OCI-LY1 (cell line): ENCODE measurements around the gene GALNT9.

Source experiments
- H2AFZ ChIP-seq: fragments of 200-600 bp; sonication (generic), shearing (Covaris generic); 2 replicates; pipeline ENCODE4 v1.6.0; 2014; ENCODE audit warnings: antibody characterized with exemption, mild to moderate bottlenecking, low read length
- H3F3A ChIP-seq: fragments of 200-600 bp; sonication (generic), shearing (Covaris generic); 2 replicates; pipeline ENCODE4 v1.6.0; 2014; ENCODE audit warnings: mild to moderate bottlenecking, antibody characterized with exemption, low read length, moderate library complexity; ENCODE audit not compliant: insufficient read depth
- H3K27ac ChIP-seq: fragments of 200-600 bp; sonication (generic); 2 replicates; pipeline ENCODE4 v1.5.1; 2014; ENCODE audit warnings: low read length, mixed run types, mild to moderate bottlenecking, low read depth; ENCODE audit not compliant: poor library complexity, severe bottlenecking
- H3K27me3 ChIP-seq: fragments of 200-600 bp; sonication (generic); 2 replicates; pipeline ENCODE4 v1.6.0; 2014; ENCODE audit warnings: antibody characterized with exemption, mild to moderate bottlenecking, low read length, moderate library complexity; ENCODE audit not compliant: insufficient read depth
- H3K36me3 ChIP-seq: fragments of 200-600 bp; sonication (generic); 2 replicates; pipeline ENCODE4 v1.6.1; 2014; ENCODE audit warnings: mild to moderate bottlenecking, antibody characterized with exemption, low read length, moderate library complexity, mixed read lengths; ENCODE audit not compliant: insufficient read depth
- H3K4me1 ChIP-seq: fragments of 200-600 bp; sonication (generic); 2 replicates; pipeline ENCODE4 v1.5.1; 2014; ENCODE audit warnings: mild to moderate bottlenecking, low read length, moderate library complexity; ENCODE audit not compliant: insufficient read depth, severe bottlenecking
- H3K4me2 ChIP-seq: fragments of 200-600 bp; sonication (generic), shearing (Covaris generic); 2 replicates; pipeline ENCODE4 v1.6.1; 2014; ENCODE audit warnings: low read length
- H3K4me3 ChIP-seq: fragments of 200-600 bp; sonication (generic); 2 replicates; pipeline ENCODE4 v1.5.1; 2014; ENCODE audit warnings: low read length, low read depth, mild to moderate bottlenecking, mixed read lengths; ENCODE audit not compliant: poor library complexity, severe bottlenecking
- H3K79me2 ChIP-seq: fragments of 200-600 bp; shearing (Covaris generic); 2 replicates; pipeline ENCODE4 v1.6.1; 2016; ENCODE audit warnings: mixed run types, low read length, mixed read lengths; ENCODE audit not compliant: insufficient read depth
- H3K9ac ChIP-seq: fragments of 200-600 bp; sonication (generic), shearing (Covaris generic); 2 replicates; pipeline ENCODE4 v1.6.1; 2014; ENCODE audit warnings: mild to moderate bottlenecking, low read length, mixed read lengths
- H3K9me2 ChIP-seq: fragments of 200-600 bp; sonication (generic), shearing (Covaris generic); 2 replicates; pipeline ENCODE4 v1.6.1; 2014; ENCODE audit warnings: low read depth, mild to moderate bottlenecking, low read length, mixed read lengths
- H3K9me3 ChIP-seq: fragments of 200-600 bp; shearing (Covaris generic); 2 replicates; pipeline ENCODE4 v1.6.1; 2014; ENCODE audit warnings: low read length, mixed read lengths
- H4K20me1 ChIP-seq: fragments of 200-600 bp; sonication (generic), shearing (Covaris generic); 2 replicates; pipeline ENCODE4 v1.6.0; 2016; ENCODE audit warnings: mild to moderate bottlenecking, low read length; ENCODE audit not compliant: insufficient read depth
- EZH2 ChIP-seq: fragments of 200-600 bp; sonication (generic), shearing (Covaris generic); IDR thresholded peaks from 2 replicates; pipeline ENCODE4 v1.8.0; 2017; ENCODE audit warnings: borderline replicate concordance, mixed run types, mild to moderate bottlenecking, antibody characterized with exemption, low read length, moderate library complexity, mixed read lengths
- TF ChIP-seq, protein P1 (sequence below): fragments of 200-600 bp; sonication (generic), shearing (Covaris generic); IDR thresholded peaks from 2 replicates; pipeline ENCODE4 v1.5.1; 2017; ENCODE audit warnings: mild to moderate bottlenecking, antibody characterized with exemption, low read length, moderate library complexity, mixed read lengths

GALNT9 gene

DNA sequence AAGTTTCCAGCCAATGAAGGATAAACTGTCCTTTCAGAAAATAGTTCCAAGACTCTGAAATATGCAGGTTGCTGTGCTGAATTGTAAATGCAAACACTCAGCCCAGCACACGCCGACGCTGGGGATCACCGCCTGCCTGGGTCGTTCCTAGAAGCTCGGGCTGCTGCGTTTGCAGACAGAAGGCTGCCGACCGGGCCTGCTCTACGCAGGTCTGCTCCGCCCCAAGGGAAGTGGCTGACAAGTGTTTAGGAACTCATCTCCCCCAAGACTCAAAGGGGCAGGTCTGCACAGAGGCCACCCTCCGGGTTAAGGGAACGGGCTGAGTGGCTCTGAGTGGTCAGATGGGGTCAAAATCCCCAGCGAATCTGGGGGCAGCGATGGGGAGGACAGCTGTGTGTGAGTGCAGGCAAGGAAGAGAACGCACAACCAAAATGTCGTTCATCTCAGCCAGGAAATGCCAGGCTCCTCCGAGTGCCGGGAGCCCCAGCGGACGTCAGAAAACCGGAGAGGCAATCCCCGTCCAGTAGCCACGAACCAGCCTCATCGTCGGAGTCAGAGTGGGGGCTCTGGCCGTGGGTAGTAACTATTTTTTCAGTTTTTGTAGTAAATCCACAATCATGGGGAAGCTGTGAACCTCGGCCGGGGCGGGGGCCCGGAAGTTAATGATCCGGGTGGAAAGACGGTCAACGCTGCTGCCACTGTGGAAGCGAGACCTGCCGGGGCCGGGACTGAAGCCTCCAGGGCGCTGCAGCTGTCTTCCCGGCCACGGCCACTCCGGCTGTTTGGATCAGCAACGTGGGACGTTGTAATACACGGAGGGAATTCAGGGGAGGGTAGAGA lies 6.0 kb downstream of the GALNT9 start:
- H3K36me3 ChIP-seq, result no peaks in the 10 kb centered on the region
- no peaks in the 10 kb centered on the region for H3K4me1 ChIP-seq
- no peak overlapping the region for H3K4me3 ChIP-seq
- H4K20me1 ChIP-seq, result no peaks in the 10 kb centered on the region
- H3F3A ChIP-seq, result no peaks in the 10 kb centered on the region
- no peaks in the 10 kb centered on the region for H3K27me3 ChIP-seq
- H3K9me2 ChIP-seq, result no peaks in the 10 kb centered on the region
- no peak overlapping the region for H3K27ac ChIP-seq
- no peak for TF ChIP-seq EZH2
- TF ChIP-seq, protein P1, sequence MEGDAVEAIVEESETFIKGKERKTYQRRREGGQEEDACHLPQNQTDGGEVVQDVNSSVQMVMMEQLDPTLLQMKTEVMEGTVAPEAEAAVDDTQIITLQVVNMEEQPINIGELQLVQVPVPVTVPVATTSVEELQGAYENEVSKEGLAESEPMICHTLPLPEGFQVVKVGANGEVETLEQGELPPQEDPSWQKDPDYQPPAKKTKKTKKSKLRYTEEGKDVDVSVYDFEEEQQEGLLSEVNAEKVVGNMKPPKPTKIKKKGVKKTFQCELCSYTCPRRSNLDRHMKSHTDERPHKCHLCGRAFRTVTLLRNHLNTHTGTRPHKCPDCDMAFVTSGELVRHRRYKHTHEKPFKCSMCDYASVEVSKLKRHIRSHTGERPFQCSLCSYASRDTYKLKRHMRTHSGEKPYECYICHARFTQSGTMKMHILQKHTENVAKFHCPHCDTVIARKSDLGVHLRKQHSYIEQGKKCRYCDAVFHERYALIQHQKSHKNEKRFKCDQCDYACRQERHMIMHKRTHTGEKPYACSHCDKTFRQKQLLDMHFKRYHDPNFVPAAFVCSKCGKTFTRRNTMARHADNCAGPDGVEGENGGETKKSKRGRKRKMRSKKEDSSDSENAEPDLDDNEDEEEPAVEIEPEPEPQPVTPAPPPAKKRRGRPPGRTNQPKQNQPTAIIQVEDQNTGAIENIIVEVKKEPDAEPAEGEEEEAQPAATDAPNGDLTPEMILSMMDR, result no peak
- no peaks in the 10 kb centered on the region for H3K9me3 ChIP-seq
- H2AFZ ChIP-seq, result no peak overlapping the region
- no peak overlapping the region for H3K9ac ChIP-seq
- H3K79me2 ChIP-seq, result no peaks in the 10 kb centered on the region
- no peak overlapping the region for H3K4me2 ChIP-seq

DNA sequence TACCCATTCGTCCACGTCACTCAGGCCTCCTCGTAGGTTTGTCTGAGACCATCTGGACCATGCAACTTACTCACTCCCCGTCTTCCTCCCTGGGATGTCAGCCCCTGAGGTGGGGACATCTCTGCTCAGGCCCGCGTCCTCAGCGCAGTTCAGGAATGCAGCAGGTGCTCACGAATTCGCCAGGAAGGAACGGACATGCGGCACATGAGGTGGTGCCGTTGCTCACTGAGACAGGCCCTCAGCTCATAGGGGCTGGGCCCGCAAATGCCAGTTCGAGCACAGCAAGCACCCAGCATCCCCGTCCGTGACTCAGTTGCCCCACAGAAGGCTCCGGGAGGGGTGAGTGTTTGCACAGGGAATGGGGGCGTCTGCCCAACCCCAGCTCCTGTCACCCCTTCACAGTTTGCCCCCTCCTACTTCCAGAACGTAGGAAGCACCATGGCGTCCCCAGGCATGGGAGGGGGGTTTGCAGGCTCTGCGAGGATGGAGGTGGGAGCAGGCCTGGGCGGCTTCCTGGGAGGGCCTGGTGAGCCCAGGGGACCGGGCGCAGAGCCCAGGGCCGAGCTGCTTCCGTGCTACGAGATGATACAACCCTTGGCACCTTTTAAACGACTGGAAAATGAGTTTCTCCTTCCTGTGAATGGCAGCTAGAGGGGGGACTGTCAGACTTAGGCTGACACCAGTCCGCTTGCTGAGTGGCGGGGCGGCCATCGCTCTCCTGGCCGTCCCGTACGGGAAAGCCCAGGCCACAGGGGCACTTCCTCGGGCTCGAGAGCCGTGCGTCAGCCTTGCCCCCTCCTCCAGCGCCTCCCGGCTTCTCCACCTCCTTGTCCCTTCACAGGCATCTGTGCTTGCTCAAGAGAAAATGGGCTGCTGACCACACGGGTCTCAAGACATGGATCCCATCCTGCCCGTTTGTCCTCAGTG lies 6.9 kb downstream of the GALNT9 start:
- Histone ChIP-seq H3K9ac (no peak overlapping the region), H2AFZ (no peak overlapping the region), H3K27ac (no peak overlapping the region), H3F3A (no peaks in the 10 kb centered on the region), H3K4me1 (no peaks in the 10 kb centered on the region), H4K20me1 (no peaks in the 10 kb centered on the region), H3K9me3 (no peaks in the 10 kb centered on the region), H3K36me3 (no peaks in the 10 kb centered on the region), H3K4me3 (no peak overlapping the region), H3K27me3 (no peaks in the 10 kb centered on the region), H3K79me2 (no peaks in the 10 kb centered on the region), H3K4me2 (no peak overlapping the region), H3K9me2 (no peaks in the 10 kb centered on the region)
- TF ChIP-seq, protein P1, result no peak
- TF ChIP-seq EZH2, result no peak

DNA sequence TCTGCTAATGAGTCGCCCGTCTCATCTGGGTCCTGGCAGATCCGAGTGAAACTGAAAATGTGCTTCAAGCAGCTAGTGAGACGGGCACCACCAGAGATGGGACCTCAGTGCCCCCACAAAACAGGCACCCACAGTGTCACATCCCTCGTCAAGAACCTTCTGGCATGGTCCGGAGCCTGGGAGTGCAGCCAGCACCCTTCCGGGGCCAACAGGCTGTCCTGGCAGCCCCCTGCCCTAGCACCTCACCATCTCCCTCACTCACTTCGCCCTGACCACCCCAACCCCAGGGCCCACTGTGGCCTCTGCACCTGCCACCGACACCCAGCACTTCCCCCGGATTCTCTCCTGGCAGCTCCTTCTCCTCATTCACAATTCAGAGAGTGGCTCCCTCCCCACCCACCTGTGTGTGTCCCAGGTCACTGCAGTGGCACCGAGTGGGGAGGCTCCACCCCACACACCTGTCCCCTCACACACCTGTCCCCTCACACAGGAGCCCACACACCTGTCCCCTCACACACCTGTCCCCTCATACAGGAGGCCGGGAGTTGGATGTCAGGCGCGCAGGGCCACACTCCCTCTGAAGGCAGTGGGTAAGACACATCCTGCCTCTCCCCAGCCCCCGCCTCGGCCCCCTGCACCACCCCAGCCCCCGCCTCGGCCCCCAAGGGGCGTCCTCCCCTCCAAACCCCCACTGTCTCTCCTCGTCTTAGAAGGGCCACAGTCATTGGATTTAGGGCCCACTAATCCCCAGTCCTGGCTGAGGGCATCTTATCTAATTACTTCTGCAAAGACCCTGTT lies 7.9 kb downstream of the GALNT9 start:
- Histone ChIP-seq H3K9ac (no peak overlapping the region), H3K4me1 (no peaks in the 10 kb centered on the region), H3K4me3 (no peak overlapping the region), H3K9me3 (no peaks in the 10 kb centered on the region), H3K27ac (no peak overlapping the region), H3K79me2 (no peaks in the 10 kb centered on the region), H3K36me3 (no peaks in the 10 kb centered on the region), H4K20me1 (no peaks in the 10 kb centered on the region), H3K27me3 (no peaks in the 10 kb centered on the region), H3K4me2 (no peak overlapping the region), H3K9me2 (no peaks in the 10 kb centered on the region), H2AFZ (no peak overlapping the region), H3F3A (no peaks in the 10 kb centered on the region)
- TF ChIP-seq, protein P1, result no peak
- TF ChIP-seq EZH2, result no peak
